ENCODE data around the gene RFX4. TPM values are rescaled to one million over a fixed set of nuclear protein-coding genes. Genes with fewer than 3 reads are reported as not detected.

Gene RFX4
- total RNA-seq, 1 donor from 2014 or later: 0.26 TPM

DNA sequence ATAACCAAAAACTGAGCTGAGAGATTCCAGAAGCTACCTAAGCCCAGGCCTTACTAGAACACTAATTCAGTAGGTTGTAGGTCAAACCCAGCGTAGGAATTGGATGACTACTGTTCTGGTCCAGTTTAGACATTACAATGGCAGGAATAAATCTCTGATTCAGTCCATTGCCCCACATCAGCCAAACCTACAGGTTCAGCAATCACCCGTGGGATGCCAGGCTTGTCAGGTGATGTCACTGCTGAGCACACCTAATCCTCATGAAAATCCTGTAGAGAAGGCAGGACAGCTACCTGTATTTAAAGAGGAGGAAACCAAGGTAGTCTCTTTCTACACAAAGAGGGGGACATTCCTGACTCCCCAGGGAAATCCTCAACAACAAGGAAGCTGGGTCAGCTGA lies 63.7 kb downstream of the RFX4 start:
- no peak for DNase-seq (ENCODE audit: low spot score)

GRCh38 chr12:106647793-106648514 lies 65.2 kb downstream of the RFX4 start:
- DNase-seq (ENCODE audit: low spot score): peak; percentile 28

DNA sequence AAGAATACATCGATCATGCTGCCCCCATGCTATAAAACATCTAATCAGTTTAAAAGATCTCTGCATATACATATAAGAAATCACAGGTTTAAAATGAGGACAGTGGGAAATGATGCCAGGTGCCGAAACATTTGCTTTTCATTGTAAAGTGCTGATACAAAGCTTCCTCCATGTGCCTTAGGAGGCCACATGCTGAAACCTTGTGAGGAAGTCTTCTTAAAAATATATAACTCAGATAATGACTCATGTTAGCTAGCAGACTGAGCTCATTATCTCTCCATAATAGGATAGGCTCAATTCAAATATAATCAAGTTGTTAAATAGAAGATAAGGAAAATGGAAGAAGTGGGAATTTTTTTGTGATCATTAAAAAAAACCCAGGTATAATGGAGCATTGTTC lies 65.9 kb downstream of the RFX4 start:
- DNase-seq (ENCODE audit: low spot score): no peak

- no peak for DNase-seq (ENCODE audit: low spot score)
Measured at GRCh38 chr12:106651552-106651951, 68.7 kb downstream of the RFX4 start.

GRCh38 chr12:106652510-106653015 lies 69.8 kb downstream of the RFX4 start:
- no peak for DNase-seq (ENCODE audit: low spot score)

GRCh38 chr12:106655577-106655976 lies 72.8 kb downstream of the RFX4 start:
- DNase-seq (ENCODE audit: low spot score): no peak

DNA sequence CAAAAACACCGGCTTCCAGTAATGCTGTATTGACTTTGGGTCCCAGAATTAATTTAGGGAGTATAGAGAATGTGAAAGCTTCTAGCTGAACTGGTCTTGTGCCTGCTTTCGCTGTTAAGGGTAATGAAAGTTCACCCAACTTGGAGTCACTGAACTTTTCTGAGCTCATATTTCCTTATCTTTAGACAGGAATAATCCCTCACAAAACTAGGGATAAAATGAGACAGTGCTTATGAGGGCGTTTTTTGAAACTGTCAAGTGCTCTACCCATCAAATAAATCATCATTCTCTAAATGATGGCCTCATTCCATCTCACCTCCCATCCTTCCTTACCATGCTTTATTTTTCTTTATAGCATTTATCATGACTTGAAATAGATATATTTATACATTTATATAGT lies 74.7 kb downstream of the RFX4 start:
- DNase-seq (ENCODE audit: low spot score): no peak

DNA sequence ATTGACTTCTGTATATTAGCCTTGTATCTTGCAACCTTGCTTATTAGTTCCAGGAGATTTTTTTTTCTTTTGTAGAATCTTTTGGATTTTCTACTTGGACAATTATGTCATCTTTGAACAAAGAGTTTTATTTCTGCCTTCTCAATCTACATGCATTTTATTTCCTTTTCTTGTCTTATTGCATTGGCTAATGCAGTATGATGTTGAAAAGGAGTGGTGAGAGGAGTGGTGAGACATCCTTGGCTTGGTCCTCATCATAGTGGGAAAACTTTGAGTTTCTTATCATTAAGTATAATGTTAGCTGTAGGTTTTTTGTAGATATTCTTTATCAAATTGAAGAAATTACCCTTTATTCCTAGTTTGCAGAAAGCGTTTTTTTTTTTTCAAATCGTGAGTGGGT lies 80.6 kb downstream of the RFX4 start:
- no peak for DNase-seq (ENCODE audit: low spot score)

DNA sequence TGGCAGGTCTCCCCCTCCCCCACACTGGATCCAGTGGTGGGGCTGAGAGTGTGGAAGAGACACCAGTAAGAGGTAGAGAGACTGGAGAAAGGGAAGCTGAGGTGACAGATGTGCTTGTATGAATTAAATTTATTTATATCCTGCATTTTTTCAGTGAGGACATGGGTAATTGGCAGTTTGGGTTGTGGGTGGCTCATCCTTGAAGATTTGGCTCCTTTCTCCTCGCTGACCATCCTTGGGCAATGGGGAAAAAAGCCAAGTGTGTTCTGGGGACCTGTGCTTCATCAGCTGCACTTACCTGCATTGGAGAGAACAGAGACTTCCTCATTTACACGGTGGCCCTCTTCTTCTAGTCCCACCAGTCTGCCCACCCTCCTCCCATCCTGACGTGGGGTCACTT lies 86.4 kb downstream of the RFX4 start:
- DNase-seq (ENCODE audit: low spot score): no peak

- DNase-seq (ENCODE audit: low spot score): no peak
Measured at GRCh38 chr12:106670131-106670530, 87.3 kb downstream of the RFX4 start.

DNA sequence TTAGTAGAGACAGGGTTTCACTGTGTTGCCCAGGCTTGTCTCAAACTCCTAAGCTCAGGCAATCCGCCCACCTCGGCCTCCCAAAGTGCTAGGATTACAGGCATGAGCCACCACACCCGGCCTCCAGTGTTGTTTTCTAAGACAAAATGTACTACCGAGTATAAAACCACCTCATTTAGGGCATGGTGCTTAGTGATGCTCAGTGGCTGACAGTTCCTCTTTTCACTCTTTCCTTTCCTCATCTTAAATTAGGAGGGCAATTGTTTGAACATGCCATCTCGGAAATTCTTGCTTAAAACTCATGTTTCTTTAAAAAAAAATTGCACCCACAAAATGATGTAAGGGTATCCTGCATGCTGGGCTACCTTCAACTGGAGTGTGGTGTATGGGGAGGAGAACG lies 89.0 kb downstream of the RFX4 start:
- DNase-seq (ENCODE audit: low spot score): no peak

GRCh38 chr12:106672314-106673025 lies 89.7 kb downstream of the RFX4 start:
- no peak for DNase-seq (ENCODE audit: low spot score)

GRCh38 chr12:106673141-106673540 lies 90.3 kb downstream of the RFX4 start:
- no peak for DNase-seq (ENCODE audit: low spot score)

GRCh38 chr12:106675651-106676435 lies 93.0 kb downstream of the RFX4 start:
- DNase-seq (ENCODE audit: low spot score): no peak

DNA sequence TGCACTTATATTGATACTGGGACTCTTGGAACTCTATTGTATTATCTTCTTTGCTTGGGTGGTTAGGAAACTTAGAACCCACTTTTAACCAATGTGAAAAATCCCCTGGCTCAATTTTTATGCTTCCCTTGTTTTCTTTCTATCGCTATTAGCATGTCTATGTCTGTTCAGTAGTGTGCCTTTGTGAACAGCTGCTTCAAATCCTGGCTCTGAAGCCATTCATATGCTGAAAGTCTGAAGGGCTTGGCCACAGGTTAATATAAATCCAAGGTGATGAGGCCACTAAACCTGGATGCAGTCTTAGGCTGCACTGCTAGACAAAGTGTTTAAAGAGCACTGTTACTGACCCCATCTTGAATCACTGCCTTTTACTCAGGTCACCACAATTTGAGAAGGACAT lies 96.8 kb downstream of the RFX4 start:
- no peak for DNase-seq (ENCODE audit: low spot score)

GRCh38 chr12:106680280-106680679 lies 97.5 kb downstream of the RFX4 start:
- DNase-seq (ENCODE audit: low spot score): no peak

GRCh38 chr12:106681210-106681609 lies 98.4 kb downstream of the RFX4 start:
- DNase-seq (ENCODE audit: low spot score): no peak

DNA sequence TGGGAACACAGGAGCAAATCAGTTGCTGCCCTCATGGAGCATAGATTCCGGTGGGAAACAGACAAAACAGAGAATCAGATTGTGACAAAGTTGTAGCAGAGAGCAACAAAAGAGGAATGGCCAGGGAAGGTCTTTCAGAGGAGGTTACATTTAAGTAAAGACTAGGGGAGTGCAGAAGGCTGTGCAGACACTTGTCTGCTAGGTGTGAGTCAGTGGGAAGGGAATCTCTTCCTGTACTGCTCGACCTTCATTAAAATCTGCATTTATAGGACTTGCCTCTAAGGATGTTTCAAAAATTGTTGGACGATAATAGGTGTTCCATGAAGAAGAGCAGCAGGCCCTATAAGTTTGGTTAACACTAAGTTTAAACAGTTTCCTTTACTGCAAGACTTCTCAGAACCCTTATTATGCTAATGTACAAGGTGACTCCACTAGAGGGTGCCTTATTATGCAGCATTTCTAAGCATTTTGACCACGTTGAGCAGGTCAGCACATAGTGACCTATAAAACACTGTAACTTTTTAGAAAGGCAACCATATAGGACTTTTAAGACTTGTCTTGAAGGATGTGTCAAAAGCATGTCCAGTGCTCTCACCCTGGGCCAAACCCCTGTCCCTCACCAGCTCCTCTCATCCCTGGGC lies 99.9 kb downstream of the RFX4 start:
- DNase-seq (ENCODE audit: low spot score): no peak

DNA sequence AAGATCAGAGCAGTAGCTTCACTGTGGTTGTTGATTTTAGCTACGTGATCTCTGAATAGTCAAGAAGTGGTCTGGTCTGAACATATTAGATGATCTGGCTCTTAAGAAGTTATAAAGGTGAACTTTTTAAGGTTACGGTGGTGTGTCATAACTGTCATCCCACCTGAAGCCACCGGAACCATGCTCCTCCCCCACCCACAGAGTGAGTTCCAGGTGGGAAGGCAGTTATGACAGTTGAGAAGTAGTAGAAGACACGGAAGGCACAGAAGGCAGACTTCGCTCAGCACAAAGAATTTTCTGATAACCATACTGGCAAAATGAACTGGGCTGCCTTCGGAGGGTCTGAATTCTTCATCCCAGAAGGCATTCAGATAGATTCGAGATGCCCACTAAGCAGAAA lies 101.7 kb downstream of the RFX4 start:
- DNase-seq (ENCODE audit: low spot score): no peak

- DNase-seq (ENCODE audit: low spot score): no peak
Measured at GRCh38 chr12:106685381-106685780, 102.6 kb downstream of the RFX4 start.

DNA sequence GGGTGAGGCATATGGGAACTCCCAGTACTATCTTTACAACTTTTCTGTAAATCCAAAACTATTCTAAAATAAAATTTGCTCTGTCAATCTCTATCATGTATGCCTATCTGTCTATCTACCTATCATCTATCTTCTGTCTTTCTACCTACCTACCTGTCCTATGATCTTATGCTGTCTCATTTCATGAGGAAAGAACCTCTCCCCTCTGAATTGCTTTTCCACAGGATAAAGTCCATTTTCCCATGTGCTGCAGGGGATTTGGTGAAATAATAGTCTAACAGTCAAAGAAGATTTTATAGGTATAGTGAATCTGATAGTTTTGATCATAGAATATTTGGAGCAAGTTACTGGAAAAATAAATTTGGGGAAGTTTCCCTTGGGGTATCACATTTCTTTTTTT lies 104.9 kb downstream of the RFX4 start:
- DNase-seq (ENCODE audit: low spot score): no peak

All from mucosa of gallbladder (tissue), 1 donor.